Stimulated activated CD8-positive, alpha-beta memory T cell treated with anti-CD3 and anti-CD28 coated beads, Interleukin-7, amount 100 ng/mL, for 48 hours (primary cell): ENCODE measurements around the gene STXBP5.

Experiments used
- DNase-seq, 2 donors: peaks; one replicate each; pipeline ENCODE4 v3.0.0-alpha.2; 2020; ENCODE audit warnings: low read depth in 1 of 2; ENCODE audit errors: extremely low read depth in 1 of 2

The STXBP5 gene

GRCh38 chr6:147421903-147422302, 217.7 kb downstream of the STXBP5 start:
- DNase-seq, result no peak

GRCh38 chr6:147423111-147423510, 218.9 kb downstream of the STXBP5 start:
- no peak for DNase-seq

- DNase-seq, result no peak
Observed at GRCh38 chr6:147429794-147430193, 225.6 kb downstream of the STXBP5 start.

GRCh38 chr6:147430811-147431210, 226.6 kb downstream of the STXBP5 start:
- DNase-seq, result no peak

GRCh38 chr6:147434076-147434475, 229.9 kb downstream of the STXBP5 start:
- DNase-seq, result no peak

GRCh38 chr6:147434516-147434915, 230.3 kb downstream of the STXBP5 start:
- no peak for DNase-seq

- no peak for DNase-seq
Observed at GRCh38 chr6:147437615-147438014, 233.4 kb downstream of the STXBP5 start.

GRCh38 chr6:147438758-147439528, 234.7 kb downstream of the STXBP5 start:
- no peak for DNase-seq
